ENCODE data around the gene ARFGAP3.

- TF ChIP-seq POLR2A (IDR thresholded peaks at IDR 0.05; ENCODE audit: extremely low read depth, insufficient read length) (no peak), CTCF (IDR thresholded peaks at IDR 0.05; ENCODE audit: low read depth, low read length) (no peak), MYC (IDR thresholded peaks at IDR 0.05; ENCODE audit: low read depth, low read length) (no peak), MAX (IDR thresholded peaks at IDR 0.05; ENCODE audit: low read depth, low read length) (no peak)
Measured at GRCh38 chr22:42752230-42752746, 104.8 kb downstream of the ARFGAP3 start.

Data from NB4 (cell line).